H1 (cell line): ENCODE data around the gene SLC17A4.

Experiments
- CHD2 ChIP-seq: IDR thresholded peaks from 2 replicates; pipeline ENCODE4 v1.6.1; 2012; ENCODE audit warnings: low read length, improper control_type of control experiment
- CREB1 ChIP-seq: IDR thresholded peaks from 2 replicates; pipeline ENCODE4 v1.6.1; 2012; ENCODE audit warnings: inconsistent platforms
- CTCF ChIP-seq, 3 experiments: IDR thresholded peaks; 1 replicate in 2 of 3; 2 replicates in 1 of 3; pipeline versions ENCODE4 v1.5.1 to v1.6.1; 2011; ENCODE audit warnings: low read length in 3 of 3, mild to moderate bottlenecking in 3 of 3, inconsistent platforms in 2 of 3, low read depth in 1 of 3, moderate library complexity in 1 of 3; ENCODE audit not compliant: insufficient read depth in 1 of 3; ENCODE audit errors: control extremely low read depth in 1 of 3
- EP300 ChIP-seq, 2 experiments: IDR thresholded peaks; 1 replicate in 1 of 2; 2 replicates in 1 of 2; pipeline ENCODE4 v1.6.1; 2011 to 2012; ENCODE audit warnings: low read depth in 2 of 2, low read length in 2 of 2, mild to moderate bottlenecking in 2 of 2, borderline replicate concordance in 1 of 2, inconsistent platforms in 1 of 2, moderate library complexity in 1 of 2
- GTF2F1 ChIP-seq: IDR thresholded peaks from 2 replicates; pipeline ENCODE4 v1.6.1; 2012; ENCODE audit warnings: low read depth, low read length, improper control_type of control experiment, borderline replicate concordance
- HDAC6 ChIP-seq: IDR thresholded peaks from one replicate; pipeline ENCODE4 v1.7.1; 2012; ENCODE audit warnings: low read depth, mild to moderate bottlenecking, inconsistent platforms, low read length, moderate library complexity
- NRF1 ChIP-seq: IDR thresholded peaks from 2 replicates; pipeline ENCODE4 v1.6.1; 2011; ENCODE audit warnings: mild to moderate bottlenecking, low read depth, low read length, improper control_type of control experiment
- POLR2A ChIP-seq, 2 experiments: IDR thresholded peaks; 1 replicate in 1 of 2; 2 replicates in 1 of 2; pipeline ENCODE4 v1.6.1; 2011; ENCODE audit warnings: low read depth in 2 of 2, low read length in 2 of 2, mild to moderate bottlenecking in 2 of 2; ENCODE audit errors: control extremely low read depth in 1 of 2
- POLR2AphosphoS5 ChIP-seq: IDR thresholded peaks from 2 replicates; pipeline ENCODE4 v1.6.1; 2011; ENCODE audit warnings: low read depth, low read length
- RFX5 ChIP-seq: IDR thresholded peaks from 2 replicates; pipeline ENCODE4 v1.6.1; 2011; ENCODE audit warnings: low read depth, low read length, improper control_type of control experiment, borderline replicate concordance
- RXRA ChIP-seq: IDR thresholded peaks from 2 replicates; pipeline ENCODE4 v1.6.1; 2011; ENCODE audit warnings: low read depth, mild to moderate bottlenecking, low read length, moderate library complexity; ENCODE audit not compliant: insufficient read depth
- SRF ChIP-seq: IDR thresholded peaks from 2 replicates; pipeline ENCODE4 v1.6.1; 2011; ENCODE audit warnings: mild to moderate bottlenecking, low read depth, low read length, moderate library complexity

DNA sequence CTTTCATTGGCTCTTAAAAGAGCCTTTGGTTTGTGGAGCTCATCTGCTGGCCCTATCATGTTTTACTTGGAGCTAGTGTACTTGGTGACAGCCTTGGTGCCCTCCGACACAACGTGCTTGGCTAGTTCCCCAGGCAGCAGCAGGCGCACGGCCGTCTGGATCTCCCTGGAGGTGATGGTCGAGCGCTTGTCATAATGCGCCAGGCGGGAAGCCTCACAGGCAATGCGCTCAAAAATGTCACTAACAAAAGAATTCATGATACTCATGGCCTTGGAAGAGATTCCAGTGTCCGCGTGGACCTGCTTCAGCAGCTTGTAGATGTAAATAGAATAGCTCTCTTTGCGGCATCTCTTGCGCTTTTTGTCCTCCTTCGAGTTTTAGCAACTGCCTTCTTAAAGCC lies 22.8 kb upstream of the SLC17A4 start:
- no peak for TF ChIP-seq CTCF (IDR thresholded peaks at IDR 0.05; ENCODE audit: control extremely low read depth in 1 of 3, insufficient read depth in 1 of 3, low read depth in 1 of 3, low read length in 3 of 3)
- TF ChIP-seq POLR2A (IDR thresholded peaks at IDR 0.05; ENCODE audit: control extremely low read depth in 1 of 2, low read depth in 2 of 2, low read length in 2 of 2), result no peak
- TF ChIP-seq POLR2AphosphoS5, result no peak
- TF ChIP-seq SRF, result no peak
- TF ChIP-seq GTF2F1, result no peak
- TF ChIP-seq HDAC6, result no peak
- TF ChIP-seq EP300 (IDR thresholded peaks at IDR 0.05; ENCODE audit: borderline replicate concordance in 1 of 2, low read depth in 2 of 2, low read length in 2 of 2), result no peak
- TF ChIP-seq RFX5, result no peak
- no peak for TF ChIP-seq CHD2
- TF ChIP-seq CREB1, result no peak
- no peak for TF ChIP-seq NRF1
- TF ChIP-seq RXRA, result no peak
